ENCODE data around the gene HEMK1. TPM values are rescaled to one million over a fixed set of nuclear protein-coding genes. Genes with fewer than 3 reads are reported as not detected.
A peak's percentile ranks its signal among the peaks of the same experiment; 100 is the strongest.

HEMK1 gene
- total RNA-seq, 1 experiment from 2014 or later = 14.0 TPM

GRCh38 chr3:50573566-50574443 is 4.5 kb downstream of the HEMK1 start:
- DNase-seq (ENCODE audit: low read depth) = no peak

- DNase-seq (ENCODE audit: low read depth) = no peak
These were observed 5.1 kb downstream of the HEMK1 start for GRCh38 chr3:50574444-50574831.

GRCh38 chr3:50575372-50575771 is 6.0 kb downstream of the HEMK1 start:
- peak; percentile 54 for DNase-seq (ENCODE audit: low read depth)

- DNase-seq (ENCODE audit: low read depth) = no peak
These were observed 8.0 kb downstream of the HEMK1 start for GRCh38 chr3:50577348-50577747.

GRCh38 chr3:50580683-50581458 is 11.5 kb downstream of the HEMK1 start:
- no peak for DNase-seq (ENCODE audit: low read depth)

- DNase-seq (ENCODE audit: low read depth) = no peak
These were observed 12.1 kb downstream of the HEMK1 start for GRCh38 chr3:50581459-50581842.

- DNase-seq (ENCODE audit: low read depth) = no peak
These were observed 12.8 kb downstream of the HEMK1 start for GRCh38 chr3:50582083-50582482.

GRCh38 chr3:50583897-50584296 is 14.6 kb downstream of the HEMK1 start:
- DNase-seq (ENCODE audit: low read depth) = no peak

GRCh38 chr3:50584391-50584790 is 15.1 kb downstream of the HEMK1 start:
- DNase-seq (ENCODE audit: low read depth) = no peak

GRCh38 chr3:50585919-50586762 is 16.8 kb downstream of the HEMK1 start:
- DNase-seq (ENCODE audit: low read depth) = no peak

GRCh38 chr3:50586763-50587070 is 17.4 kb downstream of the HEMK1 start:
- DNase-seq (ENCODE audit: low read depth) = no peak

GRCh38 chr3:50587373-50587772 is 18.1 kb downstream of the HEMK1 start:
- no peak for DNase-seq (ENCODE audit: low read depth)

GRCh38 chr3:50587806-50588758 is 18.8 kb downstream of the HEMK1 start:
- no peak for DNase-seq (ENCODE audit: low read depth)

- DNase-seq (ENCODE audit: low read depth) = peak; percentile 26
These were observed 19.6 kb downstream of the HEMK1 start for GRCh38 chr3:50588759-50589433.

GRCh38 chr3:50591196-50591741 is 21.9 kb downstream of the HEMK1 start:
- no peak for DNase-seq (ENCODE audit: low read depth)

GRCh38 chr3:50592568-50592967 is 23.2 kb downstream of the HEMK1 start:
- no peak for DNase-seq (ENCODE audit: low read depth)

GRCh38 chr3:50594253-50594785 is 25.0 kb downstream of the HEMK1 start:
- no peak for DNase-seq (ENCODE audit: low read depth)

- no peak for DNase-seq (ENCODE audit: low read depth)
These were observed 29.9 kb downstream of the HEMK1 start for GRCh38 chr3:50599115-50599715.

- DNase-seq (ENCODE audit: low read depth) = no peak
These were observed 30.4 kb downstream of the HEMK1 start for GRCh38 chr3:50599716-50600118.

Data from HT1080 (cell line).